Endothelial cell of umbilical vein (primary cell): Measurements from ENCODE around the gene GRIA4.

ENCODE experiments used
- EZH2 ChIP-seq: IDR thresholded peaks from 2 replicates; pipeline ENCODE4 v1.6.1; 2012; ENCODE audit warnings: borderline replicate concordance, low read depth, mild to moderate bottlenecking, moderate library complexity, low read length, inconsistent platforms; ENCODE audit not compliant: severe bottlenecking
- POLR2A ChIP-seq: IDR thresholded peaks from 2 replicates; pipeline ENCODE4 v1.6.1; 2012; ENCODE audit warnings: low read depth, mild to moderate bottlenecking, control low read depth, low read length
- POLR2AphosphoS5 ChIP-seq: IDR thresholded peaks from 2 replicates; pipeline ENCODE4 v1.6.1; 2012; ENCODE audit warnings: low read depth, mild to moderate bottlenecking, control low read depth, low read length, moderate library complexity; ENCODE audit not compliant: insufficient read depth
- TF ChIP-seq, protein P1 (sequence below), 2 donors: IDR thresholded peaks; 1 replicate in 1 of 2; 2 replicates in 1 of 2; pipeline ENCODE4 v1.5.1; 2011; ENCODE audit warnings: low read length in 2 of 2, mild to moderate bottlenecking in 2 of 2, moderate library complexity in 2 of 2, control low read depth in 1 of 2, inconsistent platforms in 1 of 2, low read depth in 1 of 2; ENCODE audit not compliant: insufficient read depth in 1 of 2; ENCODE audit errors: extremely low read depth in 1 of 2
- TF ChIP-seq, protein P2 (sequence below): IDR thresholded peaks from 2 replicates; pipeline ENCODE4 v1.6.1; 2011; ENCODE audit not compliant: insufficient read depth, insufficient read length

DNA sequence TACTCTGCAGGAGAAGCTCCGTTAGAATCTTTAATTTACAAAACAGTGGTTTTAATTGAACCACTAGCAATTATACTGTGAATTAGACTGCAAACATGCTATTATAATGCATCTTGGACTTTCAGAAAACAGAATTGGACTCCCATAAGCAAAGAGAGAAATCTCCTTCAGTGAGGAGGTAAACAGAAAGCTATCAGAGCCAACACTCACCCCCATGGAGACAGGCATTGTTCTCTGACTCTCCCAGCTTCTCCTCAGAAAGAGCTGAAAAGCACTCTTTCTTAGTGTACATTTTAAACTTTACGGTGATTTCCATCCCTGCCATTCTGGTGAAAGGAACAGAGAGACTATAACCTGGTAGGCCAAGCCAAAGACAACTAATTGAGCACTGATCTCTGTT, 176.9 kb downstream of the GRIA4 start:
- TF ChIP-seq POLR2A (no peak), POLR2AphosphoS5 (no peak), EZH2 (no peak)
- TF ChIP-seq, protein P1, sequence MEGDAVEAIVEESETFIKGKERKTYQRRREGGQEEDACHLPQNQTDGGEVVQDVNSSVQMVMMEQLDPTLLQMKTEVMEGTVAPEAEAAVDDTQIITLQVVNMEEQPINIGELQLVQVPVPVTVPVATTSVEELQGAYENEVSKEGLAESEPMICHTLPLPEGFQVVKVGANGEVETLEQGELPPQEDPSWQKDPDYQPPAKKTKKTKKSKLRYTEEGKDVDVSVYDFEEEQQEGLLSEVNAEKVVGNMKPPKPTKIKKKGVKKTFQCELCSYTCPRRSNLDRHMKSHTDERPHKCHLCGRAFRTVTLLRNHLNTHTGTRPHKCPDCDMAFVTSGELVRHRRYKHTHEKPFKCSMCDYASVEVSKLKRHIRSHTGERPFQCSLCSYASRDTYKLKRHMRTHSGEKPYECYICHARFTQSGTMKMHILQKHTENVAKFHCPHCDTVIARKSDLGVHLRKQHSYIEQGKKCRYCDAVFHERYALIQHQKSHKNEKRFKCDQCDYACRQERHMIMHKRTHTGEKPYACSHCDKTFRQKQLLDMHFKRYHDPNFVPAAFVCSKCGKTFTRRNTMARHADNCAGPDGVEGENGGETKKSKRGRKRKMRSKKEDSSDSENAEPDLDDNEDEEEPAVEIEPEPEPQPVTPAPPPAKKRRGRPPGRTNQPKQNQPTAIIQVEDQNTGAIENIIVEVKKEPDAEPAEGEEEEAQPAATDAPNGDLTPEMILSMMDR (IDR thresholded peaks at IDR 0.05; ENCODE audit: extremely low read depth in 1 of 2, insufficient read depth in 1 of 2, low read depth in 1 of 2, low read length in 2 of 2): no peak
- TF ChIP-seq, protein P2, sequence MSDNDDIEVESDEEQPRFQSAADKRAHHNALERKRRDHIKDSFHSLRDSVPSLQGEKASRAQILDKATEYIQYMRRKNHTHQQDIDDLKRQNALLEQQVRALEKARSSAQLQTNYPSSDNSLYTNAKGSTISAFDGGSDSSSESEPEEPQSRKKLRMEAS: no peak
